Liver (tissue), 3 donors: ENCODE results near the gene SLC35A3.

Experiments used
- ATF3 ChIP-seq: IDR thresholded peaks from 2 replicates; pipeline ENCODE4 v1.6.1; 2016; ENCODE audit warnings: antibody characterized with exemption
- CTCF ChIP-seq: fragments of 150-350 bp; IDR thresholded peaks from 2 replicates; pipeline ENCODE4 v1.5.1; 2017; ENCODE audit warnings: improper control_type of control experiment, low read depth, low read length; ENCODE audit not compliant: missing input control
- GABPA ChIP-seq, 2 donors: IDR thresholded peaks in 1 of 2; conservative IDR thresholded peaks in 1 of 2; 2 replicates each; pipeline ENCODE4 v1.6.1; 2016; ENCODE audit warnings: antibody characterized with exemption in 2 of 2, mild to moderate bottlenecking in 1 of 2, moderate library complexity in 1 of 2
- HNF4G ChIP-seq: IDR thresholded peaks from 2 replicates; pipeline ENCODE4 v1.6.1; 2016; ENCODE audit warnings: antibody characterized with exemption
- JUND ChIP-seq, 2 donors: IDR thresholded peaks; 2 replicates each; pipeline ENCODE4 v1.6.1; 2016; ENCODE audit warnings: antibody characterized with exemption in 2 of 2
- MAX ChIP-seq: IDR thresholded peaks from 2 replicates; pipeline ENCODE4 v1.6.1; 2016; ENCODE audit warnings: antibody characterized with exemption
- RAD21 ChIP-seq, 2 donors: IDR thresholded peaks; 2 replicates each; pipeline ENCODE4 v1.6.1; 2016; ENCODE audit warnings: antibody characterized with exemption in 2 of 2, mild to moderate bottlenecking in 2 of 2
- REST ChIP-seq: IDR thresholded peaks from 2 replicates; pipeline ENCODE4 v1.6.1; 2016; ENCODE audit warnings: antibody characterized with exemption, mild to moderate bottlenecking
- SP1 ChIP-seq: IDR thresholded peaks from 2 replicates; pipeline ENCODE4 v1.6.1; 2018; ENCODE audit warnings: antibody characterized with exemption, mild to moderate bottlenecking
- TAF1 ChIP-seq: conservative IDR thresholded peaks from 2 replicates; pipeline ENCODE4 v1.6.1; 2016; ENCODE audit warnings: antibody characterized with exemption, mild to moderate bottlenecking
- ZBTB33 ChIP-seq: IDR thresholded peaks from 2 replicates; pipeline ENCODE4 v1.6.1; 2016; ENCODE audit warnings: antibody characterized with exemption
- donor health status: healthy.
- donor health status: healthy.

GRCh38 chr1:100051401-100051800 lies 81.6 kb downstream of the SLC35A3 start:
- TF ChIP-seq REST, result no peak
- no peak for TF ChIP-seq JUND (IDR thresholded peaks at IDR 0.05)
- no peak for TF ChIP-seq TAF1
- TF ChIP-seq CTCF, result no peak
- TF ChIP-seq GABPA (IDR thresholded peaks at IDR 0.05 in 1 of 2, conservative IDR thresholded peaks at IDR 0.05 in 1 of 2), result no peak
- TF ChIP-seq ZBTB33, result no peak
- no peak for TF ChIP-seq ATF3
- no peak for TF ChIP-seq RAD21 (IDR thresholded peaks at IDR 0.05)
- TF ChIP-seq HNF4G, result no peak
- no peak for TF ChIP-seq SP1
- TF ChIP-seq MAX, result no peak
